ENCODE measurements around the gene SLC2A4RG.

GRCh38 chr20:63734111-63734945, 5.2 kb upstream of the SLC2A4RG start:
- TF ChIP-seq, protein P1, sequence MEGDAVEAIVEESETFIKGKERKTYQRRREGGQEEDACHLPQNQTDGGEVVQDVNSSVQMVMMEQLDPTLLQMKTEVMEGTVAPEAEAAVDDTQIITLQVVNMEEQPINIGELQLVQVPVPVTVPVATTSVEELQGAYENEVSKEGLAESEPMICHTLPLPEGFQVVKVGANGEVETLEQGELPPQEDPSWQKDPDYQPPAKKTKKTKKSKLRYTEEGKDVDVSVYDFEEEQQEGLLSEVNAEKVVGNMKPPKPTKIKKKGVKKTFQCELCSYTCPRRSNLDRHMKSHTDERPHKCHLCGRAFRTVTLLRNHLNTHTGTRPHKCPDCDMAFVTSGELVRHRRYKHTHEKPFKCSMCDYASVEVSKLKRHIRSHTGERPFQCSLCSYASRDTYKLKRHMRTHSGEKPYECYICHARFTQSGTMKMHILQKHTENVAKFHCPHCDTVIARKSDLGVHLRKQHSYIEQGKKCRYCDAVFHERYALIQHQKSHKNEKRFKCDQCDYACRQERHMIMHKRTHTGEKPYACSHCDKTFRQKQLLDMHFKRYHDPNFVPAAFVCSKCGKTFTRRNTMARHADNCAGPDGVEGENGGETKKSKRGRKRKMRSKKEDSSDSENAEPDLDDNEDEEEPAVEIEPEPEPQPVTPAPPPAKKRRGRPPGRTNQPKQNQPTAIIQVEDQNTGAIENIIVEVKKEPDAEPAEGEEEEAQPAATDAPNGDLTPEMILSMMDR (IDR thresholded peaks at IDR 0.05): no peak
- no peak for TF ChIP-seq POLR2A (IDR thresholded peaks at IDR 0.05)

All from adrenal gland (tissue), 5 donors.